ENCODE results near the gene NAB2. TPM values are rescaled to one million over a fixed set of nuclear protein-coding genes. Genes with fewer than 3 reads are reported as not detected.
A peak's percentile ranks its signal among the peaks of the same experiment; 100 is the strongest.

The NAB2 gene
- total RNA-seq, 1 donor from 2014 or later: 14.0 TPM

DNA sequence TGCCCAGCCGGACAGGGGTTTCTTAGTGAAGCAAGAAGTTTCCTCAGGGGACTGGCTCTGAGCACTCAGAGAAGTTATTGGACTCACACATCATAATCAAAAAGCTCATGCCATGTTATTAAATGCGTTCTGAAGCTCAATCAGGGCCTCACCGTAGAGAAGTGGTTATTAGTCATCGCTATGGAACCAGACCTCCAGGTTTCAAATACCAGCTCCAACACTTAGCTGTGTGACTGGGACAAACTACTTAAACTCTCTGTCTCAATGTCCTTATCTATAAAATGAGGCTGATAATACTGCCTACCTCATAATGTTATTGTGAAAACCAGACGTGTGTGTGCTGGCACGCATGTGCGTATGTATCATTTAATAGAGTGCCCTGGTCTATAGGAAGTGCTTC is 14.9 kb downstream of the NAB2 start:
- Mint-ChIP-seq H3K36me3 (ENCODE audit: low read depth, unreplicated experiment) (peaks cover 46% of the 10 kb centered on the region), H3K4me1 (ENCODE audit: unreplicated experiment) (peaks cover 19% of the 10 kb centered on the region), H3K27ac (ENCODE audit: unreplicated experiment) (peak overlapping the region; percentile 30), H3K4me3 (ENCODE audit: unreplicated experiment) (no peak overlapping the region), H3K27me3 (ENCODE audit: unreplicated experiment) (peaks cover 7% of the 10 kb centered on the region), H3K9me3 (ENCODE audit: unreplicated experiment) (no peaks in the 10 kb centered on the region)
- no peak for DNase-seq (ENCODE audit: low spot score)
- TF ChIP-seq, protein P1, sequence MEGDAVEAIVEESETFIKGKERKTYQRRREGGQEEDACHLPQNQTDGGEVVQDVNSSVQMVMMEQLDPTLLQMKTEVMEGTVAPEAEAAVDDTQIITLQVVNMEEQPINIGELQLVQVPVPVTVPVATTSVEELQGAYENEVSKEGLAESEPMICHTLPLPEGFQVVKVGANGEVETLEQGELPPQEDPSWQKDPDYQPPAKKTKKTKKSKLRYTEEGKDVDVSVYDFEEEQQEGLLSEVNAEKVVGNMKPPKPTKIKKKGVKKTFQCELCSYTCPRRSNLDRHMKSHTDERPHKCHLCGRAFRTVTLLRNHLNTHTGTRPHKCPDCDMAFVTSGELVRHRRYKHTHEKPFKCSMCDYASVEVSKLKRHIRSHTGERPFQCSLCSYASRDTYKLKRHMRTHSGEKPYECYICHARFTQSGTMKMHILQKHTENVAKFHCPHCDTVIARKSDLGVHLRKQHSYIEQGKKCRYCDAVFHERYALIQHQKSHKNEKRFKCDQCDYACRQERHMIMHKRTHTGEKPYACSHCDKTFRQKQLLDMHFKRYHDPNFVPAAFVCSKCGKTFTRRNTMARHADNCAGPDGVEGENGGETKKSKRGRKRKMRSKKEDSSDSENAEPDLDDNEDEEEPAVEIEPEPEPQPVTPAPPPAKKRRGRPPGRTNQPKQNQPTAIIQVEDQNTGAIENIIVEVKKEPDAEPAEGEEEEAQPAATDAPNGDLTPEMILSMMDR (IDR thresholded peaks at IDR 0.05; ENCODE audit: unreplicated experiment): no peak

GRCh38 chr12:57104292-57104910 is 15.5 kb downstream of the NAB2 start:
- Mint-ChIP-seq H3K27me3 (ENCODE audit: unreplicated experiment) (peaks cover 7% of the 10 kb centered on the region), H3K27ac (ENCODE audit: unreplicated experiment) (peak overlapping the region; percentile 30), H3K4me3 (ENCODE audit: unreplicated experiment) (peak overlapping the region; percentile 42), H3K36me3 (ENCODE audit: low read depth, unreplicated experiment) (peaks cover 41% of the 10 kb centered on the region), H3K4me1 (ENCODE audit: unreplicated experiment) (peaks cover 18% of the 10 kb centered on the region), H3K9me3 (ENCODE audit: unreplicated experiment) (no peaks in the 10 kb centered on the region)
- DNase-seq (ENCODE audit: low spot score): no peak
- TF ChIP-seq, protein P1 (IDR thresholded peaks at IDR 0.05; ENCODE audit: unreplicated experiment): no peak

- Mint-ChIP-seq H3K4me3 (ENCODE audit: unreplicated experiment) (no peak overlapping the region), H3K36me3 (ENCODE audit: low read depth, unreplicated experiment) (peaks cover 34% of the 10 kb centered on the region), H3K4me1 (ENCODE audit: unreplicated experiment) (peaks cover 19% of the 10 kb centered on the region), H3K27ac (ENCODE audit: unreplicated experiment) (no peak overlapping the region), H3K9me3 (ENCODE audit: unreplicated experiment) (no peaks in the 10 kb centered on the region), H3K27me3 (ENCODE audit: unreplicated experiment) (peaks cover 11% of the 10 kb centered on the region)
- no peak for DNase-seq (ENCODE audit: low spot score)
- TF ChIP-seq, protein P1 (IDR thresholded peaks at IDR 0.05; ENCODE audit: unreplicated experiment): no peak
Measured at GRCh38 chr12:57105011-57105753, 16.3 kb downstream of the NAB2 start.

DNA sequence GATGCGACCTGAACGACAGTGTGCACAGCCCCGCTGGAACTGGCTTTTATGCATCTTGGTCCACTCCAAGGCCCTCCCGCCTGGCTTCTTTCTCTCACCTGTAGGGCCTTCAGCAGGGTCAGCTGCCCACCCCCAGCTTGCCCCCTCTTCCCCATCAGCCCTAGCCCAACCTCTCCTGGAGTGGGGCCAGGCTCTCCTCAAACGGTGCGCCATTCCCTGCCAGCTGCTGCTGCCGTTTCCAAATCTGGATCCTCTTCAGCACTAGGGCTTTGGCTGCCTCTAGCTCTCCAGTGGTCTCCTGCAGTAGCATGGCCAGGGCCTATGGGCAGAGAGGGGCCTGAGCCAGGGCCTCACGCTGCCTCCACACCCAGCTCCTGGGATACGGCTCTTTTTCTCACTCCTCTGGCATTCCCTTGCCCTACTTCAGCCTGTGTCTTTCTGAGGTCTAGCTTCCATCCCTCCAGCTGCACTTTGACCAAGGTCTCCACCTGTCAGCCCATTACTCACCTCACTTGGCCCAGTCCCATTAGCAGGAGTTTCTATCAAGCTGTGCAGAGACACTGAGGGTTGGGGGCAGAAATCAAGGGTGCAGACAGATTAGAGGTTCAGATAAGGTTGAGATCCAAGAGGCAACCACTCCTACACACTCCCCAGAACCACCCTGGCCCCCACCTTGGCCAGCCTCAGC is 17.3 kb downstream of the NAB2 start:
- Mint-ChIP-seq H3K9me3 (ENCODE audit: unreplicated experiment) (no peaks in the 10 kb centered on the region), H3K36me3 (ENCODE audit: low read depth, unreplicated experiment) (peaks cover 32% of the 10 kb centered on the region), H3K4me3 (ENCODE audit: unreplicated experiment) (peak overlapping the region; percentile 65), H3K27me3 (ENCODE audit: unreplicated experiment) (peaks cover 11% of the 10 kb centered on the region), H3K27ac (ENCODE audit: unreplicated experiment) (no peak overlapping the region), H3K4me1 (ENCODE audit: unreplicated experiment) (peaks cover 23% of the 10 kb centered on the region)
- TF ChIP-seq, protein P1 (IDR thresholded peaks at IDR 0.05; ENCODE audit: unreplicated experiment): no peak
- no peak for DNase-seq (ENCODE audit: low spot score)

All from endothelial cell (in vitro differentiated cells).